K562 (cell line): ENCODE results near the gene RBX1. TPM values are rescaled to one million over a fixed set of nuclear protein-coding genes. Genes with fewer than 3 reads are reported as not detected.

Source experiments
- ATAC-seq: fragments of 200-7000 bp; cut with Tn5 transposase; 3 replicates; pipeline ENCODE4 v1.9.1; 2020; ENCODE audit warnings: moderate library complexity
- BruUV-seq: library from RNA; stranded (reverse); fragments of 400-500 nt; replicated peaks from 2 replicates; lab custom pipeline; 2021; lab: Mats Ljungman, UMichigan
- CTCF ChIA-PET: fragments of 300-600 bp; formaldehyde crosslinking; extraction: SDS; loops from one replicate; lab custom pipeline; 2021; ENCODE audit warnings: low intra/inter-chr PET ratio; lab: Yijun Ruan, JAX
- POLR2A ChIA-PET: fragments of 300-600, 350-650 bp; sonication (Branson Sonifier 250); formaldehyde crosslinking; extraction: SDS; loops from one replicate; lab custom pipeline; 2021; ENCODE audit warnings: antibody characterized with exemption, inconsistent platforms; lab: Yijun Ruan, JAX
- DNase-seq, 4 experiments: peaks; one replicate each; pipeline versions ENCODE4 v3.0.0 to v3.0.0-alpha.2; 2011 to 2018; ENCODE audit warnings: low spot score in 3 of 4, mixed read lengths in 3 of 4; ENCODE audit errors: extremely low read depth in 1 of 4
- FAIRE-seq: peaks from 2 replicates; lab custom pipeline; 2011; peaks lifted over from hg19 to GRCh38; lab: Jason Lieb, UNC
- H2AFZ ChIP-seq: 2 replicates; pipeline ENCODE4 v1.6.0; 2011; ENCODE audit warnings: low read depth, low read length, control low read depth, inconsistent platforms
- H3K27ac ChIP-seq: fragments of 200-600 bp; 3 replicates; pipeline ENCODE4 v1.8.0; 2011; ENCODE audit warnings: low read depth, mild to moderate bottlenecking, control low read depth, inconsistent platforms, low read length, moderate library complexity, mixed read lengths; ENCODE audit errors: extremely low read depth
- H3K27me3 ChIP-seq, 2 experiments: fragments of 300-600 bp in 1 of 2; 2 replicates in 1 of 2; 3 replicates in 1 of 2; pipeline versions ENCODE4 v1.6.0 to v1.8.0; 2011; ENCODE audit warnings: inconsistent platforms in 2 of 2, low read length in 2 of 2, mild to moderate bottlenecking in 1 of 2, mixed read lengths in 1 of 2, moderate library complexity in 1 of 2; ENCODE audit not compliant: control insufficient read depth in 2 of 2, insufficient read depth in 2 of 2
- H3K36me3 ChIP-seq: fragments of 300-600 bp; 3 replicates; pipeline ENCODE4 v1.8.0; 2011; ENCODE audit warnings: mild to moderate bottlenecking, low read length, inconsistent platforms; ENCODE audit not compliant: control insufficient read depth, insufficient read depth
- H3K4me1 ChIP-seq, 2 experiments: fragments of 200-600 bp in 1 of 2; replicated peaks in 1 of 2; 2 replicates in 1 of 2; 3 replicates in 1 of 2; pipeline versions ENCODE4 v1.5.1 to v1.8.0; 2011; ENCODE audit warnings: inconsistent platforms in 2 of 2, low read length in 2 of 2, mild to moderate bottlenecking in 1 of 2, mixed read lengths in 1 of 2, moderate library complexity in 1 of 2; ENCODE audit not compliant: control insufficient read depth in 2 of 2, insufficient read depth in 2 of 2
- H3K4me2 ChIP-seq: 2 replicates; pipeline ENCODE4 v1.6.1; 2011; ENCODE audit warnings: low read length, control low read depth, inconsistent platforms, mixed read lengths; ENCODE audit not compliant: insufficient read depth
- H3K4me3 ChIP-seq: fragments of 200-600 bp; sonication (generic), shearing (Covaris generic); 2 replicates; pipeline ENCODE4 v1.5.1; 2016; ENCODE audit warnings: control low read depth, inconsistent platforms
- H3K79me2 ChIP-seq: fragments of 200-600 bp; 3 replicates; pipeline ENCODE4 v1.8.0; 2011; ENCODE audit warnings: low read length, inconsistent platforms; ENCODE audit not compliant: control insufficient read depth, insufficient read depth
- H3K9ac ChIP-seq, 2 experiments: 2 replicates each; pipeline versions ENCODE4 v1.6.0 to v1.6.1; 2011; ENCODE audit warnings: low read depth in 2 of 2, low read length in 2 of 2, control low read depth in 1 of 2, inconsistent platforms in 1 of 2, mild to moderate bottlenecking in 1 of 2, mixed read lengths in 1 of 2; ENCODE audit not compliant: insufficient read depth in 1 of 2
- H3K9me1 ChIP-seq: one replicate; pipeline ENCODE4 v1.6.0; 2011; ENCODE audit warnings: inconsistent platforms, mild to moderate bottlenecking, low read length, moderate library complexity; ENCODE audit not compliant: control insufficient read depth, insufficient read depth
- H3K9me3 ChIP-seq: replicated peaks from 2 replicates; pipeline ENCODE4 v1.5.1; 2011; ENCODE audit warnings: low read depth, low read length, inconsistent platforms; ENCODE audit not compliant: control insufficient read depth, insufficient read depth
- H4K20me1 ChIP-seq: replicated peaks from 2 replicates; pipeline ENCODE4 v1.6.1; 2011; ENCODE audit warnings: low read length, inconsistent platforms, mixed read lengths; ENCODE audit not compliant: control insufficient read depth, insufficient read depth
- ARID1B ChIP-seq: fragments of 450-650 bp; IDR thresholded peaks from 2 replicates; pipeline ENCODE4 v1.6.1; 2016; ENCODE audit warnings: antibody characterized with exemption, mild to moderate bottlenecking, inconsistent platforms
- ATF7 ChIP-seq: fragments of 450-650 bp; IDR thresholded peaks from 2 replicates; pipeline ENCODE4 v1.7.1; 2014; ENCODE audit warnings: mild to moderate bottlenecking, moderate library complexity
- ELF1 ChIP-seq: fragments of 200-800 bp; sonication (Bioruptor generic); IDR thresholded peaks from 2 replicates; pipeline ENCODE4 v1.6.1; 2016; ENCODE audit warnings: missing genetic modification characterization, missing compliant biosample characterization
- FIP1L1 ChIP-seq: fragments of 200-400 bp; formaldehyde crosslinking; IDR thresholded peaks from 2 replicates; pipeline ENCODE4 v1.6.1; 2018; ENCODE audit warnings: mild to moderate bottlenecking, low read depth, low read length; ENCODE audit not compliant: poor library complexity, severe bottlenecking
- KDM5B ChIP-seq: fragments of 200-600 bp; sonication (generic); IDR thresholded peaks from 2 replicates; pipeline ENCODE4 v1.6.1; 2012; ENCODE audit warnings: low read depth, mild to moderate bottlenecking, moderate library complexity, low read length, control low read depth, inconsistent platforms; ENCODE audit not compliant: insufficient replicate concordance
- KLF16 ChIP-seq: IDR thresholded peaks from 2 replicates; pipeline ENCODE4 v1.6.1; 2016; ENCODE audit warnings: antibody characterized with exemption
- L3MBTL2 ChIP-seq: fragments of 450-650 bp; IDR thresholded peaks from 2 replicates; pipeline ENCODE4 v1.6.1; 2016; ENCODE audit warnings: mild to moderate bottlenecking, moderate library complexity
- LEF1 ChIP-seq: fragments of 450-650 bp; IDR thresholded peaks from 2 replicates; pipeline ENCODE4 v1.6.1; 2016; ENCODE audit warnings: mild to moderate bottlenecking
- MTA2 ChIP-seq: fragments of 450-650 bp; IDR thresholded peaks from 2 replicates; pipeline ENCODE4 v1.6.1; 2016; ENCODE audit warnings: low read depth
- WGBS: fragments of 100-300 bp; shearing (Covaris generic); methylation state at CpG from one replicate; pipeline ENCODE4 v1.1.6; 2016; ENCODE audit warnings: low coverage, mixed read lengths; ENCODE audit not compliant: insufficient coverage; ENCODE audit errors: missing lambda C conversion rate; 5-methylcytosine and 5-hydroxymethylcytosine counted together
- in situ Hi-C: fragments of 300-500 bp; cut with MboI; formaldehyde crosslinking; loops from 4 replicates; pipeline ENCODE4 v1.15.0; 2018; ENCODE audit warnings: inconsistent platforms, mixed read lengths
- intact Hi-C: fragments of 100-400 bp; cut with micrococcal nuclease; formaldehyde crosslinking; loops from 2 replicates; pipeline ENCODE4 v1.14.2; 2022
- polyA plus RNA-seq, 8 experiments: library from polyadenylated mRNA; depleted of rRNA in 4 of 8; stranded (reverse) in 5 of 8; unstranded in 3 of 8; fragments of >200 nt; fragmentation: Nextera tagmentation in 2 of 8; fragmentation: Illumina TruSeq in 1 of 8; extraction: Ambion mirVana in 2 of 8; extraction: Trizol in 1 of 8; gene quantifications; 2 replicates each; pipeline versions ENCODE4 v1.2.1 to v1.2.3, GENCODE V29; 2011 to 2014; ENCODE audit warnings: inconsistent platforms in 1 of 8, missing spikeins in 1 of 8
- total RNA-seq, 7 experiments: library from RNA; depleted of rRNA in 6 of 7; stranded (reverse); fragments of >200 nt in 6 of 7; fragmentation: Illumina TruSeq in 2 of 7; extraction: Trizol in 2 of 7; gene quantifications; 2 replicates each; pipeline versions ENCODE4 v1.2.1 to v1.2.3, GENCODE V29; 2011 to 2021; ENCODE audit warnings: low replicate concordance in 1 of 7

The RBX1 gene
- total and polyA plus RNA-seq, 9 of the 15 experiments (the other 6 are each of a cell fraction or from before 2014, with no cell fraction given), result 44.0 to 259 (median 67.9) TPM

- peaks cover 33% of the 10 kb centered on the region for H3K79me2 ChIP-seq
- in situ Hi-C loops, result no loop called here
- intact Hi-C loops, result no loop called here
- TF ChIP-seq L3MBTL2, result no peak
- TF ChIP-seq ELF1 (tag), result no peak
- no peak for TF ChIP-seq LEF1
- TF ChIP-seq, all 486 proteins: peak for 0
- no peaks in the 10 kb centered on the region; the same call in 1 of the 2 replicates for H4K20me1 ChIP-seq
- no peak overlapping the region for H2AFZ ChIP-seq
- peaks cover 49% of the 10 kb centered on the region for H3K36me3 ChIP-seq
- H3K27ac ChIP-seq, result no peak overlapping the region
- H3K4me2 ChIP-seq, result no peak overlapping the region
- BruUV-seq, result no TSS peak
- no peaks in the 10 kb centered on the region for H3K9me3 ChIP-seq
- DNase-seq, result no peak
- no peak for ATAC-seq
- H3K9me1 ChIP-seq, result no peaks in the 10 kb centered on the region
- 67% methylated on average over 1 of the region's 2 CpGs for WGBS
- ChIA-PET CTCF (no interaction called here), POLR2A (interaction anchor here (1.2 to 1.6 kb wide), 2 partner anchors 8 to 13 kb away, joined by 3 to 6 read pairs; no protein-coding TSS in a partner anchor)
- H3K27me3 ChIP-seq, result no peaks in the 10 kb centered on the region
- FAIRE-seq, result no peak
- H3K9ac ChIP-seq, result no peak overlapping the region
- no peak overlapping the region for H3K4me3 ChIP-seq
- H3K4me1 ChIP-seq, result peaks cover 0 to 2% of the 10 kb centered on the region in 2 experiments; a peak in 3 of 5 replicates
Measured at GRCh38 chr22:40960145-40960544, 9.0 kb downstream of the RBX1 start.

GRCh38 chr22:40965936-40966725 is 15.0 kb downstream of the RBX1 start:
- intact Hi-C loops, result no loop called here
- FAIRE-seq, result no peak
- no peak overlapping the region for H2AFZ ChIP-seq
- TF ChIP-seq ARID1B, result peak; percentile 75
- 0 out of 2 replicates have a peak, but pooled peaks have one; percentile 18 for TF ChIP-seq MTA2
- peak; percentile 66; the same call in 1 of the 2 replicates for TF ChIP-seq ATF7
- TF ChIP-seq KDM5B, result no peak
- TF ChIP-seq FIP1L1, result no peak
- TF ChIP-seq KLF16, result no peak

More at GRCh38 chr22:40965936-40966725, 15.0 kb downstream of the RBX1 start:
- CTCF ChIA-PET, result no interaction called here
- POLR2A ChIA-PET, result interaction anchor here (0.5 to 2.1 kb wide), 4 partner anchors 9 to 332 kb away, joined by 3 to 10 read pairs (median 4); no protein-coding TSS in a partner anchor
- Histone ChIP-seq H3K27ac (peak overlapping the region; percentile 74), H3K4me2 (peak overlapping the region; percentile 37), H4K20me1 (no peaks in the 10 kb centered on the region), H3K9me1 (peaks cover 2% of the 10 kb centered on the region), H3K9me3 (no peaks in the 10 kb centered on the region), H3K36me3 (peaks cover 70% of the 10 kb centered on the region), H3K27me3 (no peaks in the 10 kb centered on the region), H3K4me3 (no peak overlapping the region), H3K9ac (peak overlapping the region in 1 of 2 experiments; percentile 46; a peak in 2 of 4 replicates), H3K4me1 (peaks cover 3 to 15% of the 10 kb centered on the region in 2 experiments; a peak in 3 of 5 replicates), H3K79me2 (peaks cover 13% of the 10 kb centered on the region)
- WGBS, result 57% methylated on average over 8 of the region's 8 CpGs
- in situ Hi-C loops, result no loop called here
- no TSS peak for BruUV-seq
- ATAC-seq, result peak; percentile 82
- peak in 2 of 4 experiments; percentile 25 to 47 for DNase-seq
